Stromal cell of bone marrow (primary cell): ENCODE results near the gene TMEM240.
"Not testable (repeated sequence)": the region's sequence is repeated elsewhere in the genome, so short reads cannot be mapped to it uniquely, and the experiment has no call there.

Source experiments
- DNase-seq: peaks from one replicate; pipeline ENCODE4 v3.0.0-alpha.2; 2012; ENCODE audit warnings: low read depth

TMEM240 gene

DNA sequence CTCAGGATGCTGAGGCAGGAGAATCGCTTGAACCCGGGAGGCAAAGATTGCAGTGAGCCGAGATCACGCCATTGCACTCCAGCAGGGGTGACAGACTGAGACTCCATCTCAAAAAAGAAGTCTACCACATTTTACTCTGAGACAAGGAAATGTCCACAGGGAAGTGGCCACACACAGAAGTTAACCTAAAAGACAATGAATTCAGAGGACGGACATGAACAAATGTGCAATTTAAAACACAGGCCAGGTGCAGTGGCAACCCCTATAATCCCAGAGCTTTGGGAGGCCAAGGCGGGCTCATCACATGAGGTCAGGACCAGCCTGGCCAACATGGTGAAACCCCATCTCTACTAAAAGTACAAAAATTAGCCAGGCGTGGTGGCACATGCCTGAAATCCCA lies 17.3 kb upstream of the TMEM240 start:
- not testable (repeated sequence) for DNase-seq

DNA sequence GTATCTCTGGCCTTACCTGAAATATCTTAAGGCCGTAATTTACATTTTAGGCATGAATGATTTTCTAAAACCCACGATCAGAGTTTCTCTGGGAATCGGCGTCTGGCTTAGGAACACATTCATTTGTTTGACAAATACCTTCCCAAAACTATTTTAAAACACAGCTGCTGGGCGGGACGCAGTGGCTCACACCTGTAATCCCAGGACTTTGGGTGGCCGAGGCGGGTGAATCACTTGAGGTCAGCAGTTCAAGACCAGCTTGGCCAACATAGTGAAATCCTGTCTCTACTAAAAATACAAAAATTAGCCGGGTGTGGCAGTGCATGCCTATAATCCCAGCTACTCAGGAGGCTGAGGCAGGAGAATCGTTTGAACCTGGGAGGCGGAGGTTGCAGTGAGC lies 16.5 kb upstream of the TMEM240 start:
- DNase-seq = not testable (repeated sequence)

DNA sequence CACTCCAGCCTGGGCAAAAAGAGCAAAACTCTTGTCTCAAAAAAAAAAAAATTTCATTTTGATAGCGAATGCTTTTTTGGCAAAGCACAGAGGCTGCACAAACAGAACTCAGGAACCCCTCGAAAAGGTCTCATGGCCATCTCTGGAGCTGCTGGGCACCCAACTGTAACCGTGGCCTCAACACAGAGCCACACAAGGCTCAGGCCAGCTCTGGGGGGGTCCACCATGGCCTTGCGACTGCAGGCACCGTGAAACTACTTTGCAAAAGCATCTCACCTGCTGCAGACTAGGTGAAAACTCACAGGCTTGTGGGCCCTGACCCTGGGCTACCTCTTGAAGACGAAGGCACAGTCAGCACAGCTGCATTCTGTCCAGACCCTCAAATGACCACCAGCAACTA lies 16.1 kb upstream of the TMEM240 start:
- no peak for DNase-seq

DNA sequence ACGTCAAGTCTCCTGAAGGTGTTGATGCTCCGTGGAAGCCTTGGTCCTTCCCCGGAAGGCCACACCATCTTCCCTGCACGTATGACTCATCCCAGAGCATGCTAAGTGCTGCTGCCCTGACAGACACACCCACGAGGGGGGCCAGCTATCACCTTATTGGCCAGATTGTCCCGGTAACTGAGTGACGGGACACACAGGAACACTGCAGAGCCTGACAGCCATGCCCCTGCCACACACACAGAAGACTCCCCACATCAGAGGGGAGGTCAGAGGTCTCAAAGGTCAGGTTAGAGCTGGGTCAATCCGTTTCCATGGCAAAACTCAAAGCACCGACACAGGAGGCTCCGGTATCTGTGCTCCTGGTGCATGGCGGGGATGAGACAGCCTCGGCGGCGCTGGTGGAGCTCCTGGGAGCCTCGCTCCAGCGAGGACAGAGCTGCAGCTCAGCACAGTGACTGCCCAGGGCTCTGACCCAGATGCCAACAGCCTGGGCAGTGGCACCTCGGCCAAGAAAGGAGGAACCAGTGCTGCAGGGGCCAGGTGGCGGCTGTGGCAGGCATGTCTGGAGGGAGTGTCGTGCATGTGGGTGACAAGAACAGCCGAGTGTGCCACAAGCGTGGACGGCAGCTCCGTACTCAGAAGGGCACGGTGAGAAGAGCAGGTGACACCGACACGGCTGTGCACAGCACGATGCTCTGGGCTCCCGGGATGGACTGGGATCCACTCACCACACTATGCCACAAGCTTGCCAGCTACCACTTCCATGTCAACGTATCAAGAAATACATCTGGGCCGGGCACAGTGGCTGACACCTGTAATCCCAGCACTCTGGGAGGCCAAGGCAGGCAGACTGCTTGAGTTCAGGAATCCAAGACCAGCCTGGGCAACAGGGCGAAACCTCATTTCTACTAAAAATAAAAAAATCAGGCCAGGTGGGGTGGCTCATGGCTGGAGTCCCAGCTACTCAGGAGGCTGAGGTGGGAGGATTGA lies 14.8 kb upstream of the TMEM240 start:
- peak; percentile 48 for DNase-seq

DNA sequence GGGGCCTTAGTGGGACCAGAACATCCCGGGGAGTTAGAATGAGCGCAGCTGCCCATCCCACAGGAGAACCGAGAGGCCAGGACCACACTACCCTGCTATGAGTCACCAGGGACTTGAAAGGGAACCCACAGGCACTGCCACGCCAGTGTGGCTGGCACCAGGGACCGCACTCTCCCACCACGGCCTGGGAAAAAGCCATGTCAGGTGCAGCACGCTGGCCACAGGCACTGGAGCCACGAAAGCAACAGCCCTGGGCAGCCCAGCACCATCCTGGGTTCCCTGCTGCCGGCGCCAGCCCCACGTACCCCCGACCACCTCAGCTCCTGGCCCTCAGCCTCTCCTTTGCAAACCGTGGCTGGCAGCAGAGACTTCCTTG lies 14.1 kb upstream of the TMEM240 start:
- no peak for DNase-seq

DNA sequence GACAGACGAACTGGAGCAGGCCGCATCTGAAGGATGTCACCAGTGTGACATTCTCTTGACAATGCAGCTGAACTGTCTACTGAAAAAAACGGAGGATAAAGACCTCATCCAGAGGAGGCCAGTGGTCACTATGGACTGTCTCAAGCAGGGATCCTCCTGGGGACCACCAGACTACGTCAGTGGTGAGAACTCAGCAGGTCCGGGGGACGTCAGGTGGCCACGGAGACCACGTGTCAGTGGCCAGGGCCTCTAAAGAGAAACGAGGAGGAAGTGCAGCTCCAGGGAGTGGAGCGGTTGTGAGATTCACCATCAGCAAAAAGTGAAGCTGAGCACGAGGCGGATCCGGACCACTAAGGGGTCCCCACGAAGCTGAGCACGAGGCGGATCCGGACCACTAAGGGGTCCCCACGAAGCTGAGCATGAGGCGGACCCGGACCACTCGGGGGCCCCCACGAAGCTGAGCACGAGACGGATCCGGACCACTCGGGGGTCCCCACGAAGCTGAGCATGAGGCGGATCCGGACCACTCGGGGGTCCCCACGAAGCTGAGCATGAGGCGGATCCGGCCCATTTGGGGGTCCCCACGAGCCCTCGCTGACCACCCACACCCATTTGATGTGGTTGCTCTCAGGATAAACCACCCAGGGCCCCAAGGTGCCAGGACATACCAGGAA lies 13.5 kb upstream of the TMEM240 start:
- no peak for DNase-seq

DNA sequence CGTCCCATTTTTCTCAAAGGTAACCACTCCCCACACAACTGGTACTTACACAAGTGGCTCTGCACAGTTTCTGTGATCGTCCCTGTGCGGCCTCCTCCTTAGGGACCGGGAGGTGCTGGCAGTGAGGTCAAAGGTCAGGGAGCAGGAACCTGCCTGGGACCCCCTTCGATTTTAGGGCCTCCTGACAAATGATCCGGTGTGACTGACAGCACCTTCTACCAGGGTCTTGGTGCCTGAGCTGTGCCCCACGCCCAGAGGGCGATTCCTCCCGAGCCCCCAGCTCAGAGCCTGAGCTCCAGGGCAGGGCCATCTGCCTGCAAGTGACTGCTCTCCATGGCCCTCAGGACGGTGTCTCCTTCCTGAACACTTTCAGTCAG lies 11.8 kb upstream of the TMEM240 start:
- no peak for DNase-seq

DNA sequence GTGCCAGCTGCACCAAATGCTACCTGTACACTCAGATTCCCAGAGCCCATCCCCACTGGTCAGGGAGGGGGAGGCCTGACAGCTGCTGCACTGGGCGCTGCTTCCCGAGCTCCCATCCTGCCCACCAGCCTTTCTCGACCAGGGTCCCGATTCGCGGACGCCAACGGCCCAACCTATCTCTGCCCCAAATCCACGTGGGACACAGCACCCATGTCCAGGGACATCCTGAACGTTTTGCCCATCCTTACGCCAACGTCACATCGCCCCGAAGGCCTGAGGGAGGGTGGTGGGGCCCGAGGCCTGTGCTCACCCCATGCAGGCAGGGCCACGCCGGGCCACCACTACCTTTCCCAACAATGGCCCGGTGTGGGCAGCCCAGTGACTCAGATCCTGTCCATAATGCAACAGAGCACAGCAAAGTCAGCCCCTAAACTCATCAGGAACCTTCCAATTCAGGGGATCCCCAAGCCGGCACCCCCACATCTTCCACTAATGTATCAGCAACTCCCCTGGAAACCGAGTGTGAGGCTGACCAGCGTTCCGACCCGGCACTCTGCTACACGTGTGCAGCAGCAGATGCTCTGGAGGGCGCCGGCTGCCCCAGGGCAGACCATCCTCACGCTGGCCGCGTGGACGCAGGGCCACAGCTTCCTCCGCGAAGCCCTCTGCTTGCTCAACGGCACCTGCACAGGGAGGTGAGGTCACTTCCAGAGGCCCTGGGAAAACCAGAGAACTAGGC lies 11.3 kb upstream of the TMEM240 start:
- DNase-seq = no peak

DNA sequence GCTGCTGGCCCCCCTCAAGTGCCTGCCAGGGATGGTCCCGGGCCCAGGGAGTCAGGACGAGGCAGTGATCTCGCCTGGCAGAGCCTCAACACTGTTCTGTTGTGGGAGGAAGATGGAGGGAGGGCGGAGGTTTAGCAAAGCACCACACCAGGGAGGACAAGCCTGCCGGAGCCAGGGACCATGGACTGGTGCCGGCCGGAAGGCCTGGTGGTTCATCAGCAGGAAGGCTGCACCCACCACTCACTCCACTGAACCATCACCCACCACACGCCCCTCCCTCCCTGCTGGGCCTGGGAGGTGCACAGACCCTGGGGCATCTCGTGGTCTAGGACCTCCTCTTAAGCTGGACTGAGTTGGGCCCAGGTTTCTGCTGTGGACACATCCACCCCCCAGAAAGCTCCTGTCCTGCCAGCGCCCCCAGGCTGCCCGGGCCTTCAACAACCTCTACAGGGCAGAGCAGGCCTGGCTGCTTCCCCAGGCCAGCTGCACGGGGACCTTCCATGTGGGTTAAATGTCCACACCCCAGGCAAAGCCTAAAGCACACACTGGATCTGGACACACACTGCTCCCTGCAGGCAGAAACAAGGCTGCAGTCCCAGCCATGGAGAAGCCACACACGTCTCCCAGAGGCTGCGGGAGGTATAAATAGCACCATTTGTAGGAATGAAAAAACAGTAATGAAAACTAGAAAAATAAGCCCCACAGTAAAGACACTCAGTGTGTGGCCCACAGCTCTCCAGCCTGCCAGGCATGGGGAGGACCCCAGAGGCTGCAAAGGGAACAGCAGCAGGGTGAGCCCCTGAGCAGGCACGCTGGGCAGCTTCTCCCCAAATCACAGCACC lies 10.4 kb upstream of the TMEM240 start:
- peak; percentile 45 for DNase-seq

DNA sequence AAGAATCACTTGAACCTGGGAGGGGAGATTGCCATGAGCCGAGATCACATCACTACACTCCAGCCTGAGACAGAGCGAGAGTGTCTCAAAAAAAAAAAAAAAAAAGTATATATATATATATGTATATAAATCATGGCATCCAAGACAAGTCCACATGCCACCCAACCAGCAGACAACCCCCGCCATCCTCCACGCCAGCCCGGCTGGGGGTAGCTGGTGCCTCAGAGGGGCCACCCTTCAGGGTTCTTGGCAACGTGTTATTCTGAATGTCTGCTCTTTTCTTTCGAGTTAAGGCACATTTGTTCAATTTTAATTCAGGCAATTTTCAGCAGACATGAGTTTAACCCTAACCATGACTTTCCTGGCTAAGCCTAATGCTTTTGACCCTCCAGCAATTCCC lies 9.7 kb upstream of the TMEM240 start:
- DNase-seq = no peak

DNA sequence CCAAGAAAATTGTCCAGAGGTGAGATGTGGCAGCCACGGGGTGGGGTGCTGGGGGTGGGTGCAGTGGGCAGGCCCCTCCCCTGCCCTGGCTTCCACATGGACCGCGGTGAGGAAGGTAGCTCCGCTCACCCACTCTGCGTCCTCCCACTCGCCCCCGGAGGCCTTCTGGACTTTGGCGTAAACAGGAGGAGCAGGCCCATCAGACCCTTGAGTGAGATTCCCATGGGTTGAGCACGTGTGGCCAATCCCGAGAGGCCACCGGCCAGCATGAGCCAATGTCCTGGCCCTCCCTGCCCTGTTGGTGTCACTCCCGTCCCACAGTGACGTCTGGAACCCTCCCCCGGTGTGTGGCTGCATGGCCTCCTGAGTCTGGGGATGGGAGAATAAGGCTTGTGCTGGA lies 8.2 kb upstream of the TMEM240 start:
- no peak for DNase-seq

DNA sequence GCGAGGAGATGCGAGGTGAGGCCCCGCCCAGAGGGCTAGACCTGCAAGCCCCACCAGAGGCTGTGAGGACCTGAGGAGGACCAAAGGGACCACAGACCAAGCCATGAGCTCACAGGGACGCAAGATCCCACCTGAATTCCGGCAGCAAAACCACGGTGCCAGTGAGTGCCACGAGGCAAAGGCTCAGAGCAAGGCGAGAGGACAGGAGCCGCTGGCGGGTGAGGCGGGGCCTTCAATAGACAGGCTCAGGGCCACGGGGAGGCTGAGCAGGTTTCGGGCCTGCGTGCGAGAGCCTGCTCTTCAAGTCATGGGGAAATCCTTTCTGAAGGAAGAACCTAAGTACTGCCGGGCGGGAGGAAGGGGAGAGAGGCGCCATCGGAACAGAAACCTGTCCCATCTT lies 7.1 kb upstream of the TMEM240 start:
- no peak for DNase-seq

DNA sequence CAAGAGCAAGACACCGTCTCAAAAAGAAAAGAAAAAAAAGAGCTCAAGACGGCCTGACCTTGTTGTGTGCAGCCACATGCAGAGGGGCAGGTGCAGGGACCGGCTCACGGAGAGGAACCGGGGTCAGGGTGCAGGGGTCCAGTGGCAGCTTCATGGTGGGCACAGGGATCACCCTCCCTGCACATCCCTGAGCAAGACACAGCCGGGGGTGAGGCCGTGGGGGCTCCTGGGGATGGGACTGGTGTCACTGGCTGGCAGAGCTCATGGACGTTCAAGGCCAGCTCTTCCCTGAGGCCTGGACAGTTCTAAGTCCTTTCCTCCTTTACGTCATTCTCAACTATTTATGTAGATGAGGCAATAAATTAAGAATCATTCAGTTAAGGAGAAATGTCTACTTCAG lies 6.6 kb upstream of the TMEM240 start:
- no peak for DNase-seq

DNA sequence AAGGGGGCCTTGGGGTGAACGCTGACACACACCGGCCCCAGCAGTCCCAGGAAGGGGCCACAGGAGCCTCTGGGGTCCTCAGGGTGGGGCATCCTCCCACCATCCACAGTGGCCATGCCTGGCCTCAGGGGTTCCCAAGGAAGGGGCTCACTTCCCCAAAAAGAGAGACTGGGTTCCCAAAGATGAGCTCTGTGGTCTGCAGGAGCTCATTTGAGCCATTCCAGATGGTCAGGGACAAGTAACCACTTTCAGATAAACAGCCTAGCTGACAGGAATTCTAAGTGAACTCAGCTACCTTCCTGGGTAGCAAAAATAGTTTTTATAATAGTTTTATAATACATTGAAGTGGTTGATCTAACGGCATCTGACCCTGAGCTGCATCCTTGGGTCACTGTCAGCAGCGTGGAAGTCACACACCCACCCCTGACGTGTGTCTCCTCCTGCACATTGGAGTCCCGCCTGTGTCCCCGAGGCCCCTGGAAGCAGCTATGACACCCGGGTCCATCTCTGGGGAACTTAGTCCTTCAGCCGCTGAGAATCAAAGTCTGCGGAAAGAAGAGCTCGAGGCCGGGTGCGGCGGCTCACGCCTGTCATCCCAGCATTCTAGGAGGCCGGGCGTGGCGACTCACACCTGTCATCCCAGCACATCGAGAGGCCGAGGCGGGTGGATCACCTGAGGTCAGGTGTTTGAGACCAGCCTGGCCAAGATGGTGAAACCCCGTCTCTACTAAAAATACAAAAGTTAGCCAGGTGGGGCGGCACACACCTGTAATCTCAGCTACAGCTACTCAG lies 5.7 kb upstream of the TMEM240 start:
- DNase-seq = no peak

DNA sequence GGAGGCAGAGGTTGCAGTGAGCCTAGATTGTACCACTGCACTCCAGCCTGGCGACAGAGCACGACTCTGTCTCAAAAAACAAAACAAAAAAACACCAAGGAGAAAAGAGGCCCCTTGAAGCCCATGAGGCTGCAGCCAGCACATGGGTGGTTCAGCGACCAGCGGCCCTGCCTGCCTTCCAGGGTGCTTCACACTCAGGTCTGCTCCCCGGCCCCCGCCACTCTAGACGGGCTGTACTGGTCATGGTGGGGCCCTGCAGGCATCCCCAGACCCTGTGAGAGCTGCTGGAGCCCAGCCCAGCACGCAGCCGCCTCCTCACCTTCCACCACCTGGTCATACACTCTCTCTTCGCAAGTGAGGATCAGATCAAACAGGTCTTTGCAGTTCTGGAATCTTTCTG lies 4.1 kb upstream of the TMEM240 start:
- no peak for DNase-seq

DNA sequence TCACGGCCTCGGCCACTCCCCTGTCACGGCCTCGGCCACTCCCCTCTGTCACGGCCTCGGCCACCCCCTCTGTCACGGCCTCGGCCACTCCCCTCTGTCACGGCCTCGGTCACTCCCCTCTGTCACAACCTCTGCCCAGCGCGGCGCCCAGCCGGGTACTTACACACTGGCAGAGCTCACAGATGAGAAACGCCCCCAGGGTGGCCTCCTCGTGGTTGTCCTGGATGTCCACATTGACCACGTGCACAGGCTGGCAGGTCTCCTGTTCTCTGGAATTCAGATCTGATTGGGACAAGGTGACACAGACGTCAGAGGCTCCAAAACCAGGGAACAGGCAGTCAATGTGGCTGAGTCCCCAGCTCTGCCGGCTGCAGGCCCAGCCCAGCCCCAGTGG lies 3.3 kb upstream of the TMEM240 start:
- DNase-seq = no peak

DNA sequence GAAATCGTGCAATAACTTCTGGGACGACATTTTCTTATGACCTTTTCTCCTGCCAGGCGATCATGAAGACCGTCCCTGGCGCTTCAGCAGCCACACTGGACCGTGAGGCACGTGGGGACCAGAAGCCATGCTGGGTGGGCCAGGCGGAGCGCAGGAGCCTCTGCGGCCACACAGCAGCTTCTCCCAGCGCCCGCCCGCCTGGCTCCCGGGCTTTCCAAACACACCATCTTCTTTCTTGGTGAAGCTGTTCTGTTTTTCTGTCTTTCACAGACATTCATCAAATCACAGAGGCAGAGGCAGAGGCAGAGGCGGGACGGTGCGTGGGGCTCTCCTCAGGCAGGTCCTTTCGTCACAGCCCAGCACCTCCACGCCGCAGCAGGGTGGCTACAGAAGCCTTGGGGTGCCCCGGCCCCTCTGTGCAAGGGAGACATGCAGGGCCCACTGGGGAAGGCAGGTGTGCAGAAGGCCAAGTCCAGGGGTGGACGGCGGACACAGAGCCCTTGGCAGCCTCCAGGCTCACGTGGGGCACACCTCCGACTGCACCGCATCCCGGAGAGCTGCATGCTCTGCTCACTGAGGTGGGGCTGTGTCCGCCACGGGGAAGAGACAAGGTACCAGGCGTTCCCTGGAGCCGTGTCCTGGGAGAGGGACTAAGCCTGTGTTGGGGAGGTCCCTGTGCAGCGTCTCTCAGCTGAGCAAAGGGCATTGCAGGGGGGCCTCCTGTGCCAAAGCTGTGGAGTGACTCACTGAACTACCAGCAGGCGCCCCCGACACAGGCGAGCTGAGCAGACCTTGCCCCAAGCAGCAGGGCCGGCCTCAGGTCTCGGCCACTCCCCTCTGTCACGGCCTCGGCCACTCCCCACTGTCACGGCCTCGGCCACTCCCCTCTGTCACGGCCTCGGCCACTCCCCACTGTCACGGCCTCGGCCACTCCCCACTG lies 2.6 kb upstream of the TMEM240 start:
- no peak for DNase-seq

DNA sequence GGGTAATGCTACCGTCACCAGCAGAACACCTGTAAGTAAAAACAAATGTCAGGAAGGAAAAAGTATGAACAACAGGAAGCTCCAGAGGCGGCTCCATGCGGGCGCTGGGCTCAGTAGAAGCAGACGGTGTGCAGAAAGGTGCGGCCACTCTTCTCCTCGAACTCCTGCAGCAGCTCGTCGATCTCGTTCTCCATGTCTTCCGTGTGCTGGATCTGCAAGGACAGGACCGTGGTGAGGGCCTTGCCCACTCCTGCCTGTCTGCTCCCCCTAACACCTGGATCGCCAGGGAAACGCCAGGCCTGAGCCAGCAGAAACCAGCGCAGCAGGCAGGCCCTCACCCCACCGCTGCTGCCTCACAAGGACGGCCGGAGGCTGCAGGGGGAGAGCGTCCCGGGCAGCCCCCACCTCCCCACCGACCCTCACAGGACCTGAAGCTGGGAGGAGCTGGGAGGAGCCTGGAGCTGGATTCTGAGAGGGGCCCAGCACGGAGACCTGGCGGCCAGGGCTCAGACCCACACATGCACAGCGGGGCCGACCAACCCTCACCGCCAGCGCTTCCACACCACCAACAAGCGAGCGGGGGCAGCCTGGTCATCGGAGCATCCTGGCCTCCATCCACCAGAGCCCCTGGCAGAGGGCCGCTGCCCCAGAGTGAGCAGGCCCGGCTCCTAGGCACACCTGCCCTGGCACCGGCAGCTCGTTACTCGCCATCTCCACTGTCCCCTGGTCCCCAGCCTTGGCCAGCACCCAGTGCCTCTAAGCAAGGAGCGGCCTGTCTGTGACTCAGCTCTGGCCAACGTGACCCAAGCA lies 1.7 kb upstream of the TMEM240 start:
- DNase-seq = no peak
